ENCODE results near the gene SLFN12L.
A peak's percentile ranks its signal among the peaks of the same experiment; 100 is the strongest.
"Not testable (repeated sequence)": the region's sequence is repeated elsewhere in the genome, so short reads cannot be mapped to it uniquely, and the experiment has no call there.

The SLFN12L gene

DNA sequence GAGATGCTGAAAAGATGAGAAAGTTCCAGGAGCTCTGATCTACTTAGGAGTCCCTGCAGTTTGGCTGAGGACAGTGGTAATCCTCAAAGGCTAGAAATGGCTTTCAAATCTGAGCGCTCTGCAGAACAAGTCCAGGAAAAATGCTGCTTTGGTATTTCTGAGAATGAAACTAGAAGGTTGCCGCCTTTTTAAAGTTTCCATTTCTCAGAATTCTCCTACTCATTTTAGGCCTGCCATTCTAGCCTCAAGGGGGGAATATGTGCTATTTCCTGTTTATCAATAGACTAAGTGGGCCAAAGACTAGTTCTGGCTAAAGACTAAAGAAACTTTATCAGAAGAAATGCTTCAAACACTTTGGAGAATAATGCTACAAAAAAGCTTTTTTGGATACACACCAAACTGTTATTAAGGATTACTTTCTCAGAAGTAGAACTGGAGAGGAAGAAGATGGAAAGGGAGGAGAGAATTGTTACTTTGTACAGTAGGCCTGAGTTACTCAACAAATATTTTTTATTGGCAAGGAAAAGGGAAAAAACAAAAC is at the start of gene SLFN12L:
Gene SLFN12L, minus strand, starts transcription at position 78 of the 541 bp plus-strand sequence. CDS start 15,314 bp downstream, outside the sequence.
- DNase-seq (ENCODE audit: low read depth, low spot score): no peak

DNA sequence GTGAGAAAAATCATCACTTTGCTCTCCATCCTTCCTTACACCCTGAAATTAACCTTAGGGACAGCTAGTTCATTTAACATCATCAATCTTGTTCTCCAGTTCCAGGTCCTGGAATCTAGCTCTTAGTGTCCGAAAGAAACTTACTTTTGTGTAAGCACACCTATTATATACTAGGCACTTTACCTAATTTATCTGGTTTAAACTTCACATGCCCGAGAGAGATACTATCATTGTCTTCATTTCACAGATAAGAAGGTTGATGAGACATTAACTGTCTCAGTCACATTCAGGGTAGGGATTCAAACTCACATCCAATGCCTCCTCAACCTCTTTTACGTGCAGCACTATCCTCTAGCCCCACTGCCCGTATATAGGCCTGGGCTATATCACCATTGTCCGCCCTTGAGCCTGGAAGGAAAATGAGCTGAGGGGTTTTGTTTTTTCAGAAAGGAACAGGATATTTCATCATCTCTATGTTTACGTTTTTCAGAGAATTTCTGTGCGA is 49.1 kb upstream of the SLFN12L start:
- DNase-seq (ENCODE audit: low read depth, low spot score): no peak

DNA sequence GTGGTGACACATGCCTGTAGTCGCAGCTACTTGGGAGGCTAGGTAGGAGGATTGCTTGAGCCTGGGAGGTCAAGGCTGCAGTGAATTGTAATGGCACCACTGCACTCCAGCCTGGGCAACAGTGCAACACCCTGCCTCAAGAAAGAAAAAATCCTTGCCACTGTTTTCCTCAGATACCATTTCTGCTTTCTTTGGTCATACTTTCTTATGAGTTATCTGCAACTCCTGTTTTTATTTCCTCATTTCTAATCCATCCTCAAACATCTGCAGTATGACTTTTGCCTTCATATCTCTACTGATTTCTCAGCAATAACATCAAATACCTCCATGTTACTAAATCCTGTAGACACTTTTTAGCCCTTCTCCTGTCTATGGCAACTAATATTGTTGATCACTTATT is 46.6 kb upstream of the SLFN12L start:
- DNase-seq (ENCODE audit: low read depth, low spot score): no peak

DNA sequence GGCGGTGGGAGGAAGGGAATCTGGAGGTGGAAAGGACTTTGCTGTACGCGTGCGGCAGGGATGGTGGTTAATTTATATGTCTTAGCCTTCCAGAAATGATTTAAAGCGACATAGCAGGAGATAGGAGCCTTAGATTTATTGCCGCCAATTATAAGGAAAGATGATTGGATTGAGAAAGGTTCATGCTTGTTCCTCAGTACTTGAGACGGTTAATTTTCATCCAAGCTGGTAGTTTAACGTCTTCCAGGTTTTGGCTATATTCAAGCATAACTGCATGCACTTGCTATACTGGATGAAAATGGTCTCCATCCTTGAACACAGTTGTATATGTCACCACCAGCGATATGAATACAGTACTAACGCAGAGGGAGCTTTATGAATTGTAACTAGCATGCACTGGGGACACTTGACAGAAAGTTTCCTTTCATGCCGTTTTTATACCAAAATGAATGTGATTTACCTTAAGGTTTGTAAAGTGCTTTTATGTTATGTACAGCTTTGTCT is 41.5 kb upstream of the SLFN12L start:
- DNase-seq (ENCODE audit: low read depth, low spot score): no peak

DNA sequence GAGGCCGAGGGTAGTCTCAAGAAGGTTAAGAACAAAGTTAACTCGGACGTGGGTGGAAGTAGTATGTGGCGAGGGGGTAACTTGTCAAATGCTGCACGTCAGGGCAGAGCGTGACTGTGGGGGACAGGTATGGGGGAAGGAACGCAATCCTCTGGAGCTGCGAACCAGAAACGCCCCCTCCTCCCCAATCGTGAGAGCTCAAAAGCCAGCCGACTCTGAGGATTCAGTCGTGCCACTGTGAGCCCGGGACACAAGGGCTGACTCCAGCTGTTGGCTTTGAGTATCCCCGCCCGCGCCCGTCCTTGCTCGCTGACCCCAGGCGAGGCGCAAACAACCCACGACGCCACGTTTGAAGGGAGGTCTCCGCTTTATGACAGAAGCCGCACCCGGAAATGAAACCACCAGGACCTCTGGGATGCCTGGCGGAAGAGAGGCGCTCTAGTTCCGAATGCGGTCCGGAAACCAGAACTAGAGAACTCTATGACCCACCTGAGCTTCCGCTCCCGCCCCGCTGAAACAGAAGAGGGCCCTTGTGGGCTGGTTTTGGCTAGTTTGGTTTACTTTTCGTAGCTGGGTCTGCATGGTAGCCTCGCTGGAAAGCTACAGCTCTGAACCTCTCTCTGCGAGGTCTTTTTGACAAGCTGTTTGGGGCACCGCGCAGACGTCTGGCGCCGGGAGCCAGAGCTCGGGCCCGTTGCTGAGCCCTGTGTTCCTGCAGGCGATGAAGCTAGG is 40.9 kb upstream of the SLFN12L start, which contains the start of gene PEX12:
Gene PEX12, minus strand, starts transcription at position 375 of the 732 bp plus-strand sequence. CDS start 550 bp downstream, outside the sequence.
- peak; percentile 90 for DNase-seq (ENCODE audit: low read depth, low spot score)

DNA sequence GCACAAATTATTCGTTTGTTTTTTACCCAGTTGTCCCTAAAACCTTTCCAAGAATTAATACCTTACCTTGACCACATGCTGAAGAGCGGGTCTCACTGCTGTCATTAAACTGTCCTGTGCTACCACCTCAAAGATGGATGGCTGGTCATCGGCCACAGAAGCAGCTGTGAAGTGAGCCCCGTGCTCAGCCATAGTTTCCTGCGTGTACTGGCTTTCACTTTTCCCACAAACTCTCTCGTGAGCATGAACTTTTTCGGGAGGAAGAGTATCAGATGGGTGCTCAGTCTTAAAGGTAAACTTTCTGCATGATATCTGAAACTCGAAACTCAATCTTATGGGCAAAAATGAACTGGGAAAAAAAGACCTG is 40.3 kb upstream of the SLFN12L start:
- no peak for DNase-seq (ENCODE audit: low read depth, low spot score)

DNA sequence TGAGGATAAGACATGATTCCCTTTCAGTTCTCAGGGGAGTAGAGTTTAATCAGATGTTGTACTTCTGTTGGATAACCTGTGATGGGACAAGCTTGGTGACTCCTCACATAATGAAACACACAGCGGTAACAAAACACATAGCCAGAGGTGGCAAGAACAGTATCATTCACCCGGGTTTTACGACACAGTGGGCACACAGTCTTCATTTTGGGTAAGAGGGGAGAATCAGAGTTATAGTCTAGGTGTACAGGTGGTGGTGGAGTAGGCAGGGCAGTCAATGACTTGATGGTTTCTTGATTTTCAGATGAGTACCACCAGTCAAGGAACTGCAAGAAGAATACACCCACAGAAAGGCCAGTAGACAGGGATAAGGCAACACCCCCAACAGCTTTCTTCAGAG is 38.3 kb upstream of the SLFN12L start:
- DNase-seq (ENCODE audit: low read depth, low spot score): no peak

DNA sequence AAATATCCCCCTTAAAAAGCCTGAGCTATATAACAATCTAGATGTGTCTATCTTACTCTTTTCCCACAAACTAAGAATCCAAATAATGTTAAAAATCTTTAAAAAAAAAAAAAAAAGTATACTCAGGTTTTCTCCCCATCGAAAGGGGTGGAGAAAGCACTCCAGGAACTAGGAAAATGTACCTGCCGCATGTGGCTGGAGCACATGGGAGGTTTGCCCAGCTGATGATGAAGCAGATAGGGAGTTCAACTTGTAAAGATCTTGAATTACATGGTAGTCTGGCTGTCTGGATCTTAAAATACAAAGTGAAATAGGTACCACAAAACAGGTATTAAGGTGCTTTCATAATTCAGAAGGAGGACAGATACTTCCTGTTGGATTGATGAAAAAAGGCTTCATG is 31.9 kb upstream of the SLFN12L start:
- DNase-seq (ENCODE audit: low read depth, low spot score): no peak

DNA sequence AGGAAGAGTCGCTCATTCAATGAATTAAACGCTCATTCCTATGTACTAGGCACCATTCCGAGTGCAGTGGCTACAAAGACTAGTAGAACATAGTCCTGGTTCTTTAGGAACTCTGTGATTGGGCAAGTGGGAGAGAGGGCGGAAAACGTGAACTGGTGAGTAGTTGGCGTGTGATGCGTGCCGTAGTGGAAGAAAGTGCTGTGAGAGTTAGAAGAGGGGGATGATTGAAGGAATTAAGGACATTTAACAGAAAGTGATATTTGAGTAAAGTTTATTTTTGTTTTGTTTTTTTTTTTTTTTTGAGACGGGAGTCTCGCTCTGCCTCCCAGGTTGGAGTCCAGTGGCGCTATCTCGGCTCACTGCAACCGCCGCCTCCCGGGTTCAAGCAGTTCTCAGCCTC is 31.1 kb upstream of the SLFN12L start:
- peak; percentile 33 for DNase-seq (ENCODE audit: low read depth, low spot score)

DNA sequence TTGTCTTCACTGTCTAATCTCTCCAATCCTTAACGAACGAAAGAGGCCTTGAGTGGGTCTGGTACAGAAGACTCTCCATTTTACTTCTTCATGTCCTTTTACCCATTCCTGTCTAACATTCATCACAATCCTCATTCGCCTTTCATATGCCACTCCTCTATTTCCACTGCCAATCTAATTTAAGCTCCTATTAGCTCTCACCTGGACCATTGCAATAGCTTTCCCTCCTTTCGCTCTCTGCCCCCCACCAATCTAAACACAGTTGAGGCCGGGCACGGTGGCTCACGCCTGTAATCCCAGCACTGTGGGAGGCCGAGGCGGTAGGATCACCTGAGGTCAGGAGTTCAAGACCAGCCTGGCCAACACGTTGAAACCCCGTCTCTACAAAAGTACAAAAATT is 29.5 kb upstream of the SLFN12L start:
- no peak for DNase-seq (ENCODE audit: low read depth, low spot score)

DNA sequence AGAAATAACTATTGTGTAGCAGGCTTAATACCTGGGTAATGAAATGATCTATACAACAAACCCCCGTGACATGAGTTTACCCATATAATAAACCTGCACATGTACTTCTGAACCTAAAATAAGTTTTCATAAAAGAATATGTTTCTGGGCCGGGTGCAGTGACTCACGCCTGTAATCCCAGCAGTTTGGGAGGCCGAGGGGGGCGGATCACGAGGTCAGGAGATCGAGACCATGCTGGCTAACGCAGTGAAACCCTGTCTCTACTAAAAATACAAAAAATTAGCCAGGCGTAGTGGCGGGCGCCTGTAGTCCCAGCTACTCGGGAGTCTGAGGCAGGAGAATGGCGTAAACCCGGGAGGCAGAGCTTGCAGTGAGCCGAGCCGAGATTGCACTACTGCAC is 25.7 kb upstream of the SLFN12L start:
- not testable (repeated sequence) for DNase-seq (ENCODE audit: low read depth, low spot score)

DNA sequence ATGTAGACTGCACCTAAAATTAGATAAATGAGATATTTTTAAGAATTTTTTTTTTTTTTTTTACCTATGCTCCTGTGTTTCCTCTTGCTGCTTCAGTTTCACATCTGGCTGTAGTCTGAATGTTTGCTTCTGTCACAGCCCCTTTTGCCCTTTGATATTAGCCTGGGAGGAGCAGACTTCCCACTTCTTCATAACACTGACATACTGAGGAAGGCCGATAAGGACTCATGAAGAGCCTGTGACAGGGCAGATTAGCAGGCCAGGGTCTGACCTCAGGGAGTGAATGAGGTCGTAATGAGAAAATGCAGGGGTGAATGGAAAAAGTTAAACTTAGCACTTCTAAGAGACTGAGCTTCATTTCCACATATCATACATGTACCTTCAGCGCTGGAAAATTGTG is 23.2 kb upstream of the SLFN12L start, which contains the start of gene SLFN14:
Gene SLFN14, minus strand, starts transcription at position 117 of the 400 bp plus-strand sequence. CDS start 2,757 bp downstream, outside the sequence.
- no peak for DNase-seq (ENCODE audit: low read depth, low spot score)

DNA sequence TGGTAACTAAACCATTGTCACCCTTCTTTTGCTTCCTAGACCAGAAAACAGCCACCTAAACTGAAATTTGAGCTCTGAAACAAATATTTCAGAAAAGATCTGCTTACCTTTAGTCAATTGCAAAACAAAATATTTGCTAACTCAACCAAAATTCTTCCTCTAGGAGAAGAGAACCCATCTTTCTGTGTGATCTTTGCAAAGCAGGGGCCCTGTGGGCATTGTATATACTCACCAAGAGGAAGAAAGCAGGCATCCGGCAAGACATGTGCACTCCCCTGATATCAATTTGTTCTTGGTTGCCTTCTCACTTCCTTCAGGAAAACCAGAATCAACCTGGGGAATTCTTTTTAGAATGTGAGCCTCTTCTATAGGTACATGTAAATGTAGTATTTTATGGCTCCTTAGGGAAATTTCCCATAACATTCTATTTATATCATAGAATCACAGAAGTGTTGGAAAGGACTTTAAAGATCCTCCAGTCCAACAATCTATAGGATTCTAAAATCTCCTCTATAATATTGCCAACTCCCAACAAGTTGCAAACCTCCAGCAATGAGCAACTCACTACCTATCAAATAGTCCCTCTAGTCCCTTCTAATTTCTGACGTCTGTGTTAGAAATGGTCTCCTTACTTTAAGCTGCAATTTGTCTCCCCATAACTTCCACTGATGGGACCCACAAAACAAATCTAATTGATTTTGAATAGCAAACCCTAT is 22.2 kb upstream of the SLFN12L start:
- no peak for DNase-seq (ENCODE audit: low read depth, low spot score)

DNA sequence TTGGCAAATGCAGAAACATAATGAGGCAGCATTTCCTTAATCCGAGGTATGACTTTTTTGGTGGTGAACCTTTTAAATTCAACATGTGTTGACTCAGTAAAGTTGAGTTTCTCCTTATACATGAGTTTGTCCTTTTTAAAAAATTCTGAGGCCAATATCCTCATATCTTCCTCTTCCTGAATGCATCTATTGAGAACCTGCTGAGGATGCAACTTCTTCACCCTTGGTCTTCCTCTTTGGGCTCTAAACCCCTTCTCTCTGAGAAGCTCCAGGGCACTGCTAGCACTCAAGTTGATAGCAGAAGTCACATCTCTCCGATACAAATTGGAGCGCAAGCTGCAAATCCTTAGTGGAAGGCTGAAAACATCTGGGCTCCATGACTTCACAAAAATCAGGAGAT is 19.9 kb upstream of the SLFN12L start:
- no peak for DNase-seq (ENCODE audit: low read depth, low spot score)

DNA sequence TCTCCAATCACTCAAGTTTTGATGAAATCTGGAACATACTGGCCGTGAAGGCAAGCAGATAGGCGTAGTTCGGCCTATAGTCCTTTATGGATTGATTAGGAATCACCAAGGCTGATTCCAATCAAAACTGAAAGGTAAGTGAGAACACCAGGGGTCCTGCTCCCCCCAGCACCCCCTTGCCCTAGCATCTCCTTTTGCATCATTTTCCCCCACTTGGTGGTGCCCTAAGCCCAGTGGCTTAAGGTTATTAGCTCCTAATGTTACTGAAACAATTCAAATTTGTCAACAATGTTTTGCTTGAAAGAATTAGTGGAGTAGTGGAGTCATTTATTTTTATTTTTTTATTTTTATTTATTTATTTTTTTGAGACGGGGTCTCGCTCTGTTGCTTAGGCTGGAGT is 18.2 kb upstream of the SLFN12L start:
- DNase-seq (ENCODE audit: low read depth, low spot score): no peak

DNA sequence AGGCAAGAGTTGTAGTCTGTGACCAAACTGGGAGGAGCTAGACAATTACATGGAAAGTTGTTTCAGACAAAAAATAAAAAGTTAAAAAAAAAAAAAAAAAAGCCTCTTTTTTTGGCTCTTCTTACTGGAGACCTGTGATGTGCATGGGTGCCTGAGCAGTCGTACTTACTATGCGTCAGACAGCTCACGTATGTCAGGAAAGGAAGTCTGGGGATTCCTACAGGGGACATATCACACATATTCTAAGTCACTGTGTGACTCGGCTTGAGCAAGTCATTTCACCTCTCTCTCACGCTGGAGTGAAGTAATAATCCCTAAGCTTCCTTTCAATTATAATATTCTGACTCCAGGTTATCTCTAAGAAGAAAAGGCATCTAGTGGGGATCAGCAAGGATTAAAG is 17.2 kb upstream of the SLFN12L start:
- no peak for DNase-seq (ENCODE audit: low read depth, low spot score)

DNA sequence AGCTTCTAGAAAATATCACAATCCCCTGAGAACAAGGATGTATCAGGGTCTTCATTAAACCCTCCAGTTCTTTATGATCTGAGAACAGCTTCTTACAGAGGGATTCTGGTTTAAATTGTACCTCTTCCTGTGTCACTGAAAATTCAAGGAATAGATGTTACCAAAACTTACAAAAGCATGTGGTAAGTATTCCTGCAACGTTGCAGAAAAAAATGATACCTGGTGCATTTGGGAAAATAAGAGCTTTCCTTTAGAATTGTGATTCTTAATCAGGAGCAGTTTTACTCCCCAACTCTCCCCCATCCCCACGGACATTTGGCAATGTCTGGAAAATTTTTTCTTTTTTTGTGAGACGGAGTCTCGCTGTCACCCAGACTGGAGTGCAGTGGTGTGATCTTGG is 15.8 kb upstream of the SLFN12L start:
- no peak for DNase-seq (ENCODE audit: low read depth, low spot score)

DNA sequence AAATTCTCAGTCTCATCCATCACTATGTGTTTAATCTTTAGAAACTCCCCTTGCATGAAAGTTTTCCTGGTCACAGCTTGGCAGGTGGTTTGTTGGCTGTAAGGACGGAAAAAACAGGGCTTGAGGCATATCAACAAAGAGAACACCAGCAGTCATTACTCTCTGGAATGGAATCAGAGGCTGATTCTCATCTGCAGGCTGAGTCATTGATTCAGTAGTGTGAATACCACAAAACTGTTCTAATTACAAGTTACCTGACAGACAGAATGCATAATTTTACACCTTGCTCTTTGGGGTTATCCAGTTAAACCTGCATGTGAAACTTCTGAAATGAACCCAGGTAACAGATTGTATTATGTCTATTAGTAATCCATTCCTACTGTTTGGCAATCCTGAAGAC is 11.5 kb upstream of the SLFN12L start:
- DNase-seq (ENCODE audit: low read depth, low spot score): no peak

DNA sequence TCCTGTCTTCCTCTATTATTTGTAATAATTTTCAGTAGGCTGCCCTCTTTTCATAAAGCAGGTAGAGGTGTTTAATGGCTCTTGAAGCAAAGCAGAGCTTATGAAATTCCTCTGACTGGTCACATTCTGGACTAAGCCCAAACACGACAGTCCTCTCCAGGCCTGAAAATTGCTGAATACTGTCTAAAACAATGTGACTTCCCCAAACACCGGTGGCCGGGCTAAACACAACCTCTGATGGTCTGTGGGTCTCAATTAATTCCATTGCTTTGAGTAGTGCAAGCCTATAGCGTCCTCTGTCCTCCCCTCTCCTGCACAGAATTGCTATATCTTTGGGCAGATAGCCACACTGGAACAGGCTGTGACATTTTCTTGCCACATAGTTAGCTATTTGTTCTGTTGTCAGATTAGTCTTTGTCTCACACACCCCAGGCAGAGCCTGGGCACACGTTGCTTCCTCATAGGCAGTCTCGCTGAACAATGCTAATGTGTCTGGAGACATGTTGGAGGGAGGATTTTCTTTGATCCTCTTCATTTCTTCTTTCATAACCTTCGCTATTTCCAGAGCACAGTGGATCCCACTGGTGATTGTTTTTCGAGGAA is 10.8 kb upstream of the SLFN12L start:
- no peak for DNase-seq (ENCODE audit: low read depth, low spot score)

DNA sequence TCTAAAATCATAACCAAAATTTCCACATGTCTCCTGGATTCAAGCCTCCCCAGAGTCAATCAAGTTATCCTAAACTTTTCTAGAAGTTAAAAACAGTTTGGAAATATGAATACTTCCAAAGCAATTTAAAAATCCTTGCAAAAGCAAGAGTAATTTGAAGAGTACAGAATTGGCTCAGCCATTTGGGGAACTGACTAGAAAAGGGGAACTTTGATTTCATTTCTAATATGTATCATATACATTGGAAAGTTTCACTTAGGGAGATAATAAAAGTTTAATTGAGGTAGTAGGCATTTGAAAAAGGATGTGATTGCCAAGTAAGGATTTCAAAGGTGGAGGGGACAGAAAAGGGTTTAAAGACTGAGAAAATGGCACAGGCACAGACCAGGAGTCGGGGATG is 9.0 kb upstream of the SLFN12L start:
- DNase-seq (ENCODE audit: low read depth, low spot score): no peak

DNA sequence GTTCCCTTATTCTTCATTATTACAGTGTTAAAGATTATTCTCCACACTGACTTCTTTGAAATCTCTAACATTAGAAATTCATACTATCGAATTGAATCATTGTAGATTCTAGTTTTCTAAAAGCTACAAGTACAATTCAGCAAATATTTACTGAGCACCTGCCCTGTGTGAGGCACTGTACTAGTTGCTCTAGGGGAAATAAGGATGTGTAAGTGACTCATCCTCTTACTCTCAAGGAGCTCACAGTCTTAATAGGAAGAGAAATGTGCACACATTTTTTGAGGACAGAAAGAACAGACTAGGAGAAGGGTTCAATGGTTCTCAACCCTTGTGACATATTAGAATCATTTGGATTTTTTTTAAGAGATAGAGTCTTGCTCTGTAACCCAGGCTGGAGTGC is 7.7 kb upstream of the SLFN12L start:
- DNase-seq (ENCODE audit: low read depth, low spot score): no peak

DNA sequence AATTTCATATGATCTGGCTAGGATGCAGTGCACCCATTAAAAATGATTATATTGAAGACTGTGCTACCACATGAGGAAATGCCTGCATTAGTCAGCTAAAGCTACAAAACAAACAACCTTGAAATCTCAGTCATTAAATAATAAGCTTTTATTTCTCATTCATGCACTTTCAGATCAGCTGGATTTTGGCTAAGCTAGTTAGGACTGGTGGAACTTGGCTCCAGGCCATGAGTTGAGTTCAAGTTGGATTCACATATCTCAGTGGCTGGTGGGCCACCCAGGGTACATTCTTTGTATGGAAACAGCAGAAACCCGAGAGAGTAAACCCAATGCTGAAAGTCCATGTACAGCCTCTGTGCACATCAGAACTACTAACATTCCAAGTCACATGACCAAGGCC is 6.4 kb upstream of the SLFN12L start:
- DNase-seq (ENCODE audit: low read depth, low spot score): no peak

Data from ELF-1 (cell line).